OCI-M2 (cell line): ENCODE data around the gene MYBPC2.
A peak's percentile ranks its signal among the peaks of the same experiment; 100 is the strongest.

Experiments
- DNase-seq: peaks from one replicate; lab custom pipeline; 2025; ENCODE audit not compliant: unreplicated experiment; lab: John Stamatoyannopoulos, UW

MYBPC2 gene

DNA sequence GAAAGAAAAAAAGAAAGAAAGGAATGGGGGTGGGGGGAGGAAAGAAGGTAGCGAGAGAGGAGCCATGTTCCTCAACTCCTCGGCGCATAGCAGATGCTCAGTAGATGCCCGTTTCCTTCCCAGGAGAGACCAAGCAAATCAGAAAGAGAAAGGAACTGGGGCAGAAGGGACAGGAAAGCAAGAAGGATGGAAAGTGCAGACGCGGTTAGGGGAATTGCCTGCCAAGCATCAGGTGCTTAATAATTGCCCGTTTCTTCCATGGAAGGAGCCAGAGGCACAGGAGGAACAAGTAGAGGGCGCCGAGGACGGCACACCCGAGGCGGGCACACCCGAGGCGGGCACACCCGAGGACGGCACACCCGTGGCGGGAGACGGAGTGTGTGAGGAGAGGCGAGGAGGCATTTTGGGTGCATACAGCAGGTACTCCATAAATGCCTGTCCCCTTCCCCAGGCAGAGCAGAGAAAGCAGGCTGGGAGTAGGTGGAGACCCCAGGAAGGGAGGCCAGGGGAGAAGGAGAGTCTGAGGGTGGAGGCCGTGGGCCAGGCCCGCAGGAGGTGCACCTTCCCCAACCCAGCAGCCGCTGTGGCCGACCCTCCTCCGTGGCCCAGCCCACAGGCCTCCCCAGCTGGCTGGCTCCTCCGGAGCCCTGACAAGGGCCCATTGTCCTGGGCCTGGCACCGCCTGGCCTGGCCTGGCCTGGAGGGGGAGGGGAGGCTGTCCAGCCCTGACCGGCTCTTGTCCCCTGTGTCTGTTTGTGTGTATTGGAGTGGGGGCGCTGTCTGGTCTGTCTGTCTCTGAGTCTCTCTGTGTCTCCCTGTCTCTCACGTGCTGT lies 63.7 kb downstream of the MYBPC2 start:
- no peak for DNase-seq

DNA sequence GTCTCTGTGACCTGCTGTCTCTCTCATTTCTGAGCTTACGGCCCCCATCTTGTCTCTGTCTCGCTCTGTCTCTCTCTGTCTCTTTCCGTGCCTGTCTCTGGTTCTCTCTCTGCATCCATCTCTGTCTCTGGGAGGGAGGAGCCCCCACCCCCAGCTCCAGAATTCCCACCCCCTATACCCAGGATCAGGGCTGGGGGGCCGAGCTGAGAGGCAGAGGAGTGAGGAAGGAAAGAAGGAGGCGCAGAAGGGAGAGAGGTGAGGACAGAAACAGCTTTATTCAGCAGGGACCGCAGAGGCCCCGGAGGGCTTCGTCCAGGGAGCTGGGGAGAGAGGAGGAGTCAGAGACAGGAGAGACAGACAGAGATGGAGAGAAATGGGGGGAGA lies 64.3 kb downstream of the MYBPC2 start:
- no peak for DNase-seq

DNA sequence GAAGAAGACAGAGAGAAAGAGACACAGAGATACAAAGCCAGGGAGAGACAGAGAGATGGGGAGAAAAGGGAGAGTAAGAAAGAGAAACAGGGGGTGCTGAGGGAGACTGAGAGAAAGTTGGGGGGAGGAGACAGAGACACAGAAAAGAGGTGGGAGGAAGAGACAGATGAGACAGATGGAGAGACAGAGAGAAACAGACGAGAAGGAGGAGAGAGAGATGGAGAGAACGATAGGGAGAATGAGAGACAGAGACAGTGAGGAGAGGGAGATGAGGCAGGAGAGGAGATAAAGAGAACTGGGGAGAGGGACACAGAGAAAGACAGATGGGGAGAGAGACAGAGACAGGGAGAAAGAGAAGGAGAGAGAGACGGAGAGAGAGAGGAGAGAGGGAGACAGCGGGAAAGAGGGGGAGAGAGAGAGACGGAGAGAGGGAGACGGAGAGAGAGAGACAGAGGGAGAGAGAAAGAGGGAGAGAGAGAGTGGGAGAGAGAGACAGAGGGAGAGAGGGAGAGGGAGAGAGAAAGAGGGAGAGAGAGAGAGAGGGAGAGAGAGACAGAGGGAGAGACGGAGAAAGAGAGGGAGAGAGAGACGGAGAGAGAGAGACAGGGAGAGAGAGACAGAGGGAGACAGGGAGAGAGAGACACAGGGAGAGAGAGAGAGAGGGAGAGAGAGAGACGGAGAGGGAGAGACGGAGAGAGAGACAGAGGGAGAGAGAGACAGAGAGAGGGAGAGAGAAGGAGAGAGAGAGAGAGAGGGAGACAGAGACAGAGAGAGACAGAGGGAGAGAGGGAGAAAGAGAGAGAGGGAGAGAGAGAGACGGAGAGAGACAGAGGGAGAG lies 65.7 kb downstream of the MYBPC2 start:
- no peak for DNase-seq

DNA sequence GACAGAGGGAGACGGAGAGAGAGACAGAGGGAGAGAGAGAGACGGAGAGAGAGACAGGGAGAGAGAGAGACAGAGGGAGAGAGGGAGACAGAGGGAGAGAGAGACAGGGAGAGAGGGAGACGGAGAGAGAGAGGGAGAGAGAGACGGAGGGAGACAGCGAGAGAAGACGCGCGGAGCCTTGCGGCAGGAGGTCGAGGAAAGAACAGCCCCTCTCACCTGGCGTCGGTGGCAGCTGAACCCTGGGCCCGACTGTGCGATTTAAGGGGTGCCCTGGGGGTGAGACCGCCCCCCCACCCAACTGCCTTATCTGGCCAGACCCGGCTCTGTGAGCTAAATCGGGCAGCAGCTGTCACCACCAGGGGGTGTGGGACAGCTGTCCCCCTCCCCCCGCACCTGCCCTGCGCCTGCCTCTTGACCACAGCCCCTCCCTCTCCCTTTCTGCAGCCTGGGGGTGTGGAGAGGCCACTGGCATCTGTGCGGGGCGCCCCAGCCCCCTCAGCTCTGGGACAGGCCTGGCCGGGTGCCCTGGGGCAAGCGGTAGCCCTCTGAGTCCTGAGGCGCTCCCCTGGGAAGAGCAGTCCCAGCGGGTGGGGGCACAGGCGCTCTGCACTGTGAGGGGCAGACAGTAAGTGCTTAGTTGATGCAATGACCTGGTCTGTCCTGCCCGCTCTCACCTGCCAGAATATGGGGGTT lies 67.5 kb downstream of the MYBPC2 start:
- no peak for DNase-seq

DNA sequence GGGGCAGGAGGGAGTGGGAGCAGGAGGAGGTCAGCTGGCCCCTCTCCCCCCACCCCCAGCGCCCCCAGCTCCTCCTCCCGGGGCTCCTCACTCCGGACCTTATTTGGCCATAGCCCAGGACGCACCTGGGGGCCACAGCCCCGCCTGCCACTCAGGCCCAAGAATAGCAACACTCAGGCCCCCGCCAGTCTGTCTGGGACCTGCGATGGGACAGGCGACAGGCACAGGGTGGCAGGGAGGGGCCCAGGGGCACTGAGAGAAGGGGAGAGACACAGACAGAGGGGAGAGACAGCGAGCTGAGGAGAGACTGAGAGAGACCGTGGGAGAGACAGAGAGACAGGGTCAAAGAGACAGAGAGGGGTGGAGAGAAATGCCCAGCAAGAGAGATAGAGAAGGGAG lies 68.1 kb downstream of the MYBPC2 start:
- no peak for DNase-seq

DNA sequence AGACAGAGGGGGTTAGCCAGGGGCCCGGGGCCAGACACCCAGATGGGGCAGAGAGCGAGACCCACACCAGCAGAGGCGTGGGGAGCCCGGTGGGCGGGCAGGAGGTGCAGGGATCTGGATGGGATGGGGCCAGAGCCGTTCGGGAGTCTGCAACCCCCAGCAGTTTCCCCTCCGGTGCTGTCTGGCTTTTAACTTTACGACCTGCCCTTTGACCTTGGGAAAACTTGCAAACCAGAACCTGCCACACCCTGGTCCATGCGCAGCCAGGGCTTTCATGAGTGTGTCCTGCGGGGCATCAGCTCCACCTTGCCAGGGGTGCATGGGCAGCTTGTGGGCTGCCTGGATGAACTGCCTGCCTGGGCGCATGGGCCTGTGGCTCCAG lies 68.5 kb downstream of the MYBPC2 start:
- DNase-seq, result no peak

DNA sequence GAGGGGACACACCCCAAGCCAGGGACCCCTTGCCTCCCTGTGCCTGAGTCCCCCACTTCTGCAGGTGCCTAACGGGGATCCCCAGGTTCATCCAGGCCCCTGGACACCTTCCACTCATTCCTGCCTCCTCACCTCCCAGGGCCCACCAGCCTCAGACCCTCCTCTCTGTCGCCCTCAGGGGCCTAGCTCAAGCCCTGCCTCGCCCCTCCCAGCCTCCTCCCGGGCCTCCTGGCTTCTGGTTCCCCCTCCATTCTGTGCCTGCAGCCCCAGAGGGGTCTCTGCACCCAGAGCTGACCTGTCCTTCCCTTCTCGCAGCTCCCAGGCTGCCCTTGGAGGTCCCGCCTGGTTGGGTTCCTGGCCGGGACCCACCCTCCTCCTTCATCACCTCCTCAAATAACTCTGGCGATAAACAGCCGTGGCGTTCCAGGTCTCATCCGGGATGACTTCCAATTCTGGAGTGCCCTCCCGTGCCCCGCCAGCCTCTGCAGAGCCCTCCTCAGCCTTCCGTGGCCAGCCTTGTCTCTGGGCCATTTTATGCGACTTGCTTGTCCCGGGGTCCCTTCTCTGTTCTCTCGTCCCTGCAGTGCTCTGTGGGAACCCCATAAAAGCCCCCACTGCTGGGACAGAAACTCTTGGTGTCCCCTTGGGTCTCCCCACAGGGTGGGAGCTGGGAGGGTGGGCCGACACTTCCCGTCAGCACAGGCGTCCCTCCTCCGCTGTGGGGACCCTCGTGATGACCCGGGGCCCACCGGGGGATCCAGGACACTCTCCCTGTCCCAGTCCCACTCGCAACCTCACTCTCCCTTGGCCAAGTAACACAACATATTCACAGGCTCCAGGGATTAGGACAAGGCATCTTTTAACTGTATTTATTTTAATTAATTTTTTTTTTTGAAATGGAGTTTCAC lies 69.1 kb downstream of the MYBPC2 start:
- no peak for DNase-seq

DNA sequence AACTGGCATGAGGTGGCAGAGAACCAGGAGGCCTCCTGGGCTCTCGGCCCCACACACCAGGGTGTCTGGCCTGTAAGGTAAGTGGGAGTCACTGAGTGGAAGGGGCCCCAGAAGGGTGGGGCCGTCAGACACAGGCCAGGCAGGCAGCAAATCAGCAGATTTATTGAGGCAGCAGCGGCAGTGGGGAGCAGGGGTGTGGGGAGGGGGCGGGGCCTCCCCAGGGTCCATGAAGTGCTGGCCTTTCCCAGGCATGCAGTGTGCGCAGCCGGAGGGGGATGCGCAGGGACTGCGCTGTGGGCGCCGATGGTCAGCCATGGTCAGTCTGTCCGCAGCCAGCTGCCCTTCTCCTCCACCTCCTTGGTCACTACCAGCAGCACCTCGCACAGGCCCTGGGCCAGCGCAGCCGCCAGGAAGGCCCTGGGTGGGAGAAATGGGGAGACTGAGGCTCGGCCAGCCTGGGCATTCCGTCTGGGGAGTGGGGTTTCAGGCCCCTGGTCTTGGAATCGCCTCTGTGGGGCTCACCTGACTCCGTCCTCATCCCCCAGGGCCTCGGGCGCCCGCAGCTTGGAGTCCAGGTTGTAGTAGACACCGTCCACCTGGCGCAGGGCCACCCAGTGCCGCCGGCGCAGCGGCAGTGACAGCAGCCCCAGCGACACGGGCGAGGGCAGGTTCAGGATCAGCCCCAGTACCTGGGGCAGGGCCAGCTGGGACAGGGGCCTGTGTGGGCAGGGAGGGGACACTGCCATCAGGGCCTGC lies 73.3 kb downstream of the MYBPC2 start:
- no peak for DNase-seq

DNA sequence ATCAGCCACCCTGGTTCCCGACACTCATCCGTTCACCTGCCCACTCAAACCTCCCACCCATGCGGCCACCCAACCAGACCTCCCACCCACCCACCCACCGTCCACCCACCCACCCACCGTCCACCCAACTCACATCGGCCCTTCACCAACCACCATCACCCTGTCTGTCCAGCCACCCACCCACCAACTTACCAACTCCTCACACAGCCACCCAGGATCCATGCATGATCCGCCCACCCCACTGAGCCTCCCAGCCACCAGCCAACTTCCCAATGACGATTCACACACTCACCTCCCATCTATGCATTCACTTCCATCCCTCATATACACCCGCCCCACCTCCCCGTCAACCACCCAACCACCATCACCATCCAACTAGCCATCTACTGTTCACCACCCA lies 74.0 kb downstream of the MYBPC2 start:
- no peak for DNase-seq

DNA sequence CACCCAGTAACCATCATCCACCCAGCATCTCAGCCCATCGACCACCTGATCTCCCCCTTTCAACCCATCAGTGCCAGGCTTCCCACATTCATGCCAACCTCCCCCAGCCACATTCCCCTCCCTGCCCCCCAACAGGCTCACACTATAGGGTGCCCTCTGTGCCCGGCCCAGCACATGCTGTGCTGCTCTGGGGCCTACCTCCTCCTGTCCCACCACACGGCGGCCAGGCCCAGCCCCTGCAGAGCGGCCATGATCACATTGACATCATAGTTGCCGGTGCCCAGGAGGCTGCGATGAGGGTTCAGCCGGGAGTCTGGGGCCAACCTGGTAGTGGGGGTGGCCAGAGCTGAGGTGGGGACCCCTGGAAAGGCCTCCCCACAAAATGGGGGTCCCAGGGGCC lies 74.7 kb downstream of the MYBPC2 start:
- no peak for DNase-seq

DNA sequence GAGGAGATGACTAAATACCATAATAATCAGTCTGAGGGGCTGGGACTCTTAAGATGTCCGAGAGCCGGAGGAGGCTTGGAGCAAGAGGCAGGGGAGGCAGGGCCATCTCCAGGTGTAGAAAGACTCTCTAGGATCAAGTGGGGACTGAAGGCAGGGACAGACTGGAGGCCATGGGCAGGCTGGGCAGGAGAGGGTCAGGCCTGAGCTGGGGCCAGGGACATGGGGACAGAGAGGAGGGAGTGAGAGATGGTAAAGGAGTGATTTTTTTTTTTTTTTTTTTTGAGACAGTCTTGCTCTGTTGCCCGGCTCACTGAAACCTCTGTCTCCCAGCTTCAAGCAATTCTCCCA lies 76.1 kb downstream of the MYBPC2 start:
- no peak for DNase-seq

DNA sequence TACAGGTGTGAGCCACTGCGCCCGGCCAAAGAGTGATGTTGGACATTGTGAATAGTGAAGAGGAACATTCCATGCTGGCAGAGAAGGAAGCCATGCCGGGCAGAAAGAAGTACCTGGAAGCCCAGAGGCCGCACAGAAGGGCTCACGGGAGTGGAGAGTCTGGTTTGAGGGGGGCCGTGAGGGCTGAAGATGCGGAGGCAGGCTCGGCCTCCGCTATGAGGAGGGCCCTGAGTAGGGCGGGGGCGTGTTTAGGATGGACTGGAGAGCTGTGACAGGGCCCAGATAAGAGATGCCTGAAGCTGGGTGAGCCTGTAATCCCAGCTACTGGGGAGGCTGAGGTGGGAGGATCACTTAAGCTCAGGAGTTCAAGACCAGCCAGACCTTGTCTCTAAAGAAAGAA lies 76.7 kb downstream of the MYBPC2 start:
- no peak for DNase-seq

DNA sequence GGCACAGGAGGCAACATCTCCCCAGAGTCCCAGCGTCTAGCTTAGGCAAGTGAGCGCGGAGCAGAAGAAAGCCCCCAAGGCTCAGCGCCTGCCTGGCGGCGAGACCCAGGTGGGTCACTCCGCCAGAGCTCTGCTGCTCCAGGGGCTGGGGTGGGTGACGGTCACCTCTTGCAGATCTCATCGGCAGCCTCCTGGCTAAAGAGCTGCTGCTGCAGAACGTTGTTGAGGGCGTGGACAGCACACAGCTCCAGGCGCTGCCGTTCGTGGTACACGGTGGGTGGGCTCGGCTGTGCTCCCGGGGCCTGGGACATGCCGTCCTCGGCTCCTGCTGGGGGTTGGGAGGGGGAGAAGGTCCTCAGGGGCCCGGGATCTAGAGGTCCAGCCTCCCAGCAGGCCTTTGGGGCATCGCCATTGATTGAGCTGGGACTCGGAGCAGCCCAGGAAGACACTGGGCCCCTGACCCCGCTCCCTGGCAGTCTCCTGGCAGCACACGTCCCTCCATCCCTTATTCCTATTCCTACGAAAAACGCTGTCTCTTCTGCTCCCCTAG lies 77.5 kb downstream of the MYBPC2 start:
- DNase-seq, result no peak

DNA sequence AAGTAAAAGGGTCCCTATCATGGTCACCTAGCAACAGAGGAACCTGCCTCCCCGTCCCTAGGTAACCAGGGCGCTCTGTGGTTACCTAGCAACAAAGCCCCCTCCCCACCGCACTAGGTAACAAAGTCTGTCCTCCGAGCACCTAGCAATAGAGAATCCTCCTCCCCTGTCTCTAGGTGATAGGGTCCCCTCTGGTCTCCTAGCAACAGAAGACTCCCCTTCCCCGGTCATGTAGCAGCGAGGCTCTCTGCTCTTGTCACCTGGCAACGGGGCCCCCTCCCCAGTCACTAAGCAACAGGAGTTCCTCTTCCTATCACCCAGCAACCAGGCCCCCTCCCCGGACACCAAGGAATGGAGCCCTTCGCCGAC lies 78.0 kb downstream of the MYBPC2 start:
- peak; percentile 91 for DNase-seq

DNA sequence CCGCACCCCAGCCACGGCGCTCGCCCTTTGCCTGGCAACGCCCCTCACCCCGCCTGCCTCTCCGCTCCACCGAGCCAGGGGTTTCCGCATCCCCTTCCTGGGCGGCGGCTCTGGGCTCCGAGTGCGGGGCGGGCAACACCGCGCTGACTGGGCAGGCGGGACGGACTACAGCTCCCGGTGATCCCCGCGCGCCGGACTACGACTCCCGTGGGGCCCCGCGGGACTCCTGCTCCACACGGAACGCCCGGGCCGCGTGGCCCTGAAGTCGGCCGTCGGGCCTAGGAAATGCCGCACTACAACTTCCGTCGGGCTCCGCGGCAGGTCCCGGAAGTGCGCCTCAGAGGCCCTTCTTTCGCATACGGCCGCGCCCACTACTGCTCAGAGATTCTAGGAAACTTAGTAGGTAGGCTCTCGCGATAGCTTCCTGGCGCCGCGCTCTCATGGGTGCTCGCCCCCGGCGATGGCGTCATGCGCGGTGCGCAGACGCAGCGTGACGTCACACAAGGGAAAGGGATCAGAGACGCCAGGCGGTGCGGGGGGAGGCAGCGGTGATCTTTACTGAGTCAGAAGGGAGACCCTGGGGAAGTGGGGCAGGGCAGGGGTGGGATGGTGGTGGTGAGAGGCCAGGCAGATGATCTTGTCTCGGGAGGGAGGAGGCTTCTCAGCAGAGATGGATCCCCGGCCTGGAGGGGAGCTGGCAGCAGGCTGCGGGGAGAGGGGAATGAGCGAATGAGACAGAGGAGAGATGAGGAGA lies 78.6 kb downstream of the MYBPC2 start, which contains the start of gene JOSD2:
JOSD2 (minus strand) TSS at position 123 of the 754 bp plus-strand sequence. CDS start 760 bp downstream, outside the sequence.
- peak; percentile 97 for DNase-seq

DNA sequence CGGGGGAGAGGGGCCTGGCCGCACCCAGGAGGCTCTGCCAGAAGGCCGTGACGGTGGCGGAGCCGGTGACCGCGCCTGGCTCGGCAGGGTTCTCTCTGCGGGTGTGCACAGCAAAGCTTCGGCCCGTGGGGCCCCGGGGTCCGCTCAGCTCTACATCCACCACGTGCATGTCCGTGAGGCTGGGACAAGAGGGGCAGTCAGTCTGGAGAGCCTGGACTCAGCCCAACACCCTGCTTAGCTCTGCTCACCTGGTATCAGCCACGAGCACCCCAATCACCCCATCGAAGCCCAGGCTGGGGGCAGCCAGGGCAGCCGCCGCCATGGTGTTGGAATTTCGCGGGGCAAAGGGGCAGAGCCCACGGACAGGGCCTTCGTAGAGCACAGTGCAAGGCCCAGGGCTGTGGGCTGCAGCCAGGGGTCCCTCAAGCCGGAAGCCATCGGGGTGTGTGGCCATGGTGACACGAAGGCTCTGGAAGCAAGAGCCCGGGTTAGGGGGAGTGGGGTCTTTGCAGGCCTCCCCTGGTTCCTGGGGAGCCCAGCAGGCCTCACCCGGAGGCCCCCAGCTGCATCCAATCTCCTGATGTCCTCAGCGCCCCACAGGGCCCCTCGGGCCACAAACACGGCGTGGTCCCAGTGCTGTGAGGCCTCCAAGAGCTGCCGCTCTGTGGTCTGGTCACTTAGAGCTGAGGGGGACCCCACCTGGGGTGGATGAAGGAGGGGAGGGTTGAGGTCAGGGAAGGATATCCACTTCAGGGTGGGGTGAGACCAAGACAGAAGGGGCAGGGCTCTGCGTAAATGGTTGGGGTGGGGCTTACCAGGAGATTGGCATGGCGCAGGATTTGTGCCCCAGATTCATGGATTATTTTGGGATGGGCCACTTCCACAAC lies 79.7 kb downstream of the MYBPC2 start:
- no peak for DNase-seq

DNA sequence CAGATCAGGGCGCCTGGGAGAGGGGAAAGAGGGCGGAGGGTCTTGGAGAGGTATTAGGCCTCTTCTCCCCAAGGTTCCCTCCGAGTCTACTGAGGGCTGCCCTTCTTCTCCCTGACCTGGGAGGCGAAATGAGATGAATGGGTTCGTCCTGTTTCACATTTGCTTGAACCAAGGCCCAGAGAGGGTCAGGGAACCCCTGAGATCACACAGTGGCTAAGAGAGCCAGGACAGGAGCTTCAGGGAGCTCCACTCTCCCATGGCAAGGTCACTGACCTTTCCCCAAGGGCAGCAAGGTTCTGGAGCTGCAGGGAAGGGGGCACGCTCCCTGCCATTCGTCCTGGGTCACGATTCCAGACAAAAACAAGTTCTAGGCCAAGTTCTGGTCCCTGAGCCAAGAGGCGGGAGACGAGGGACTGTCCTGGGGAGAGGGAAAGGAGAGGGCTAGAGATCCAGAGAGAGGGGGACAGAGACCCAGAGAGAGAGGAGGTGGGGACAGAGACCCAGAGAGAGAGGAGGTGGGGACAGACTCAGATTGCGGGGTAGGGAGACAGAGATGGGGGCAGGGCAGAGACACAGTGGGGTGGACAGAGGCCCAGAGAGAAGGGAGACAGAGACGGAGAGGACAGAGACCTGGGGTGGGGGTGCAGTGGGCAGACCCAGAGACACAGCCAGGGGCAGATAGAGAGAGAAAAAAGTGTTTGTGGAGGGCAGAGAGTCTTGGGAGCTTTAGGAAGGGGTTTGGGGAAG lies 80.5 kb downstream of the MYBPC2 start:
- no peak for DNase-seq
